IPS-18a (cell line): ENCODE measurements around the gene SLC26A4.
"Not testable (repeated sequence)": the region's sequence is repeated elsewhere in the genome, so short reads cannot be mapped to it uniquely, and the experiment has no call there.

ENCODE experiments used
- H3K27ac ChIP-seq: one replicate; pipeline ENCODE4 v1.5.1; 2013; ENCODE audit warnings: low read length
- H3K27me3 ChIP-seq: one replicate; pipeline ENCODE4 v1.6.1; 2013; ENCODE audit warnings: mild to moderate bottlenecking, low read length; ENCODE audit not compliant: control insufficient read depth, insufficient read depth
- H3K36me3 ChIP-seq: one replicate; pipeline ENCODE4 v1.6.1; 2013; ENCODE audit warnings: low read depth, low read length; ENCODE audit not compliant: control insufficient read depth
- H3K4me1 ChIP-seq: one replicate; pipeline ENCODE4 v1.6.1; 2013; ENCODE audit warnings: low read depth, low read length; ENCODE audit not compliant: control insufficient read depth
- H3K4me3 ChIP-seq: one replicate; pipeline ENCODE4 v1.5.1; 2013; ENCODE audit warnings: low read length
- H3K9ac ChIP-seq: one replicate; pipeline ENCODE4 v1.6.1; 2013; ENCODE audit warnings: mild to moderate bottlenecking, low read length, moderate library complexity
- H3K9me3 ChIP-seq: one replicate; pipeline ENCODE4 v1.6.1; 2013; ENCODE audit warnings: low read depth, low read length; ENCODE audit not compliant: control insufficient read depth

The SLC26A4 gene

GRCh38 chr7:107632492-107632865, 28.1 kb upstream of the SLC26A4 start:
- H3K27me3 ChIP-seq = no peaks in the 10 kb centered on the region

GRCh38 chr7:107638594-107638993, 22.0 kb upstream of the SLC26A4 start:
- Histone ChIP-seq H3K9me3 (no peaks in the 10 kb centered on the region), H3K36me3 (no peaks in the 10 kb centered on the region), H3K4me1 (no peaks in the 10 kb centered on the region), H3K4me3 (no peak overlapping the region), H3K9ac (no peak overlapping the region), H3K27ac (no peak overlapping the region), H3K27me3 (no peaks in the 10 kb centered on the region)

More at GRCh38 chr7:107632492-107632865, 28.1 kb upstream of the SLC26A4 start:
- Histone ChIP-seq H3K9ac (no peak overlapping the region), H3K4me1 (peaks cover 13% of the 10 kb centered on the region), H3K27ac (no peak overlapping the region), H3K9me3 (no peaks in the 10 kb centered on the region), H3K36me3 (no peaks in the 10 kb centered on the region), H3K4me3 (no peak overlapping the region)

GRCh38 chr7:107639070-107639469, 21.6 kb upstream of the SLC26A4 start:
- not testable (repeated sequence) for H3K4me1 ChIP-seq, H3K9me3 ChIP-seq, H3K4me3 ChIP-seq, H3K27me3 ChIP-seq, H3K27ac ChIP-seq, H3K36me3 ChIP-seq, H3K9ac ChIP-seq

- Histone ChIP-seq H3K36me3 (no peaks in the 10 kb centered on the region), H3K27me3 (no peaks in the 10 kb centered on the region), H3K9ac (no peak overlapping the region), H3K9me3 (no peaks in the 10 kb centered on the region), H3K4me3 (no peak overlapping the region), H3K27ac (no peak overlapping the region), H3K4me1 (no peaks in the 10 kb centered on the region)
These were observed 19.0 kb upstream of the SLC26A4 start for GRCh38 chr7:107641676-107642075.

- H3K36me3 ChIP-seq = no peaks in the 10 kb centered on the region
- no peak overlapping the region for H3K4me3 ChIP-seq
- no peaks in the 10 kb centered on the region for H3K9me3 ChIP-seq
- H3K27me3 ChIP-seq = no peaks in the 10 kb centered on the region
- no peaks in the 10 kb centered on the region for H3K4me1 ChIP-seq
- no peak overlapping the region for H3K27ac ChIP-seq
- no peak overlapping the region for H3K9ac ChIP-seq
These were observed 18.1 kb upstream of the SLC26A4 start for GRCh38 chr7:107642501-107642900.

- H3K9me3 ChIP-seq = no peaks in the 10 kb centered on the region
- no peaks in the 10 kb centered on the region for H3K36me3 ChIP-seq
- no peaks in the 10 kb centered on the region for H3K4me1 ChIP-seq
- H3K27ac ChIP-seq = no peak overlapping the region
- H3K9ac ChIP-seq = no peak overlapping the region
- H3K27me3 ChIP-seq = no peaks in the 10 kb centered on the region
- no peak overlapping the region for H3K4me3 ChIP-seq
These were observed 17.2 kb upstream of the SLC26A4 start for GRCh38 chr7:107643407-107643806.

GRCh38 chr7:107643938-107644308, 16.7 kb upstream of the SLC26A4 start:
- no peaks in the 10 kb centered on the region for H3K36me3 ChIP-seq
- H3K4me1 ChIP-seq = no peaks in the 10 kb centered on the region
- H3K9me3 ChIP-seq = no peaks in the 10 kb centered on the region
- H3K4me3 ChIP-seq = no peak overlapping the region
- no peaks in the 10 kb centered on the region for H3K27me3 ChIP-seq
- no peak overlapping the region for H3K9ac ChIP-seq
- H3K27ac ChIP-seq = no peak overlapping the region

- Histone ChIP-seq H3K4me3 (no peak overlapping the region), H3K4me1 (no peaks in the 10 kb centered on the region), H3K36me3 (no peaks in the 10 kb centered on the region), H3K27me3 (no peaks in the 10 kb centered on the region), H3K27ac (no peak overlapping the region), H3K9me3 (no peaks in the 10 kb centered on the region), H3K9ac (no peak overlapping the region)
These were observed 16.2 kb upstream of the SLC26A4 start for GRCh38 chr7:107644309-107644974.

GRCh38 chr7:107652642-107653041, 8.0 kb upstream of the SLC26A4 start:
- no peaks in the 10 kb centered on the region for H3K4me1 ChIP-seq
- H3K9ac ChIP-seq = no peak overlapping the region
- peaks cover under 1% of the 10 kb centered on the region for H3K27me3 ChIP-seq
- H3K9me3 ChIP-seq = no peaks in the 10 kb centered on the region
- no peak overlapping the region for H3K27ac ChIP-seq
- no peak overlapping the region for H3K4me3 ChIP-seq
- H3K36me3 ChIP-seq = no peaks in the 10 kb centered on the region

- peaks cover 58% of the 10 kb centered on the region for H3K27me3 ChIP-seq
- no peak overlapping the region for H3K27ac ChIP-seq
- H3K36me3 ChIP-seq = no peaks in the 10 kb centered on the region
- H3K4me3 ChIP-seq = no peak overlapping the region
- peaks cover 4% of the 10 kb centered on the region for H3K4me1 ChIP-seq
- H3K9ac ChIP-seq = no peak overlapping the region
- H3K9me3 ChIP-seq = no peaks in the 10 kb centered on the region
These were observed 2.2 kb upstream of the SLC26A4 start for GRCh38 chr7:107658467-107658866.

- Histone ChIP-seq H3K27ac (no peak overlapping the region), H3K4me1 (peaks cover 4% of the 10 kb centered on the region), H3K36me3 (no peaks in the 10 kb centered on the region), H3K4me3 (no peak overlapping the region), H3K27me3 (peaks cover 70% of the 10 kb centered on the region), H3K9me3 (no peaks in the 10 kb centered on the region), H3K9ac (no peak overlapping the region)
These were observed 962 bp upstream of the SLC26A4 start for GRCh38 chr7:107659666-107660065.

- Histone ChIP-seq H3K27me3 (peaks cover 78% of the 10 kb centered on the region), H3K9ac (no peak overlapping the region), H3K4me3 (peak overlapping the region; percentile 66), H3K27ac (no peak overlapping the region), H3K9me3 (no peaks in the 10 kb centered on the region), H3K36me3 (no peaks in the 10 kb centered on the region), H3K4me1 (peaks cover 4% of the 10 kb centered on the region)
These were observed 645 bp downstream of the SLC26A4 start for GRCh38 chr7:107661081-107661864.
